ENCODE results near the gene MUC15. TPM values are rescaled to one million over a fixed set of nuclear protein-coding genes. Genes with fewer than 3 reads are reported as not detected.

Gene MUC15
- total RNA-seq (2022; extraction: Qiagen RNA extraction; ENCODE audit: low read depth): not detected in 5 replicates

GRCh38 chr11:26571861-26572654 lies at the start of gene MUC15:
Gene MUC15, minus strand, starts transcription at chr11:26572263. Its CDS starts 5,169 bp downstream, at chr11:26567094.

Other genes starting within 250 kb of the MUC15 start
- gene ANO3, start 240.1 kb downstream of the MUC15 start, total RNA-seq (2022; extraction: Qiagen RNA extraction; ENCODE audit: low read depth): 0.01 to 0.06 TPM in 2 of 5 replicates, not detected in the others
- not detected in 5 replicates for gene SLC5A12, start 149.8 kb upstream of the MUC15 start, total RNA-seq (2022; extraction: Qiagen RNA extraction; ENCODE audit: low read depth)